ENCODE data around the gene CELF6.
"Not testable (repeated sequence)": the region's sequence is repeated elsewhere in the genome, so short reads cannot be mapped to it uniquely, and the experiment has no call there.

The CELF6 gene

DNA sequence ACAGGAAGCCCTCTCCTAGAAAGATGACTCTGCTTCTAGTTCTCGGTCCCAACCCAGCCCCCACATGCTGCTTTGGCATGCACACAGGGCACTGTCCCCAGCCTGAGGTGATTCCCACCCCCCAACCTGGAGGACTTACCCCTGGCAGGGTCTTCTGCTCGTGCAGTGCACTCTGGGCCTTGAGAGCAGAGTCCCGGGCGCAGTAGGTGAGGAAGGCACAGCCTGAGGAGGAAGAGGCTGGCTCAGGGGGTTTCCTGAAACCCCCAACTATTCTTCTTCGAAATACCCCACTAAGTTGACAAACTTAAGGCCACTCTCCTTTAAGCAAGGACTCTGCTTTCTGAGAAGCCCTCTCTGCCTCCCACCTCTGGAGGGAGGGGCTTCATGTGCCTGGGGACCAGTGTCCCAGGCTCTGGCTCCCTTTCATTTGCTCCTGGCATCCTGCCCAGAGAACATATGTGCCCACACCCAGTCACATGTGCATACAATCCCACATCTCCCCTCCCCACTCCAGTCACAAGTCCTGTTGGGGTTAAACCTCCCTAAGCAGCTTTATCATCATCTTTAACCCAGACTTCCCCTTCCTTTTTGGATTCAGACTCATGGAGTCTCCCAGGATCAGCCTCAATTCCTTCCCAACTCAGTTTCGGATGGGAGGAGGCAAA lies 4.1 kb downstream of the CELF6 start:
- no peak for DNase-seq (ENCODE audit: low read depth)

- DNase-seq (ENCODE audit: low read depth): no peak
These were observed 6.1 kb downstream of the CELF6 start for GRCh38 chr15:72313881-72314280.

DNA sequence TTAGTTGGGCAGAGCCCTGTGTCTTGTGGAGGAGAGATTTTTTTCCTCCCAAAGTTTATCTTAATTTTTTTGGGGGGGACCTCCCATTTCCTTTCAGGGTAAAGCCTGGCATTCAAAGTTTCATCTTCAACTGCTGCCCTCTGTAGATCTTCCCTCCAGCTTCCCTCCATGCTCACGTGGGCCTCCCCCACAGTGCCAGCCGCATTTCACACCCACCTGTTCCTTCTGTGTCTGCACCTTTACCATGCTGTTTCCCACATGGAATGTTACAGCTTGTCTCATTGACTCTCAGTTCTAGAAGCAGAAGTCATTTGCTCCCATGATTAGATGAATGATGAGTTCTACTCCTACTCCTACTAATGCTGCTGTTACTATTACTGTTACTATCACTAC lies 6.5 kb downstream of the CELF6 start:
- no peak for DNase-seq (ENCODE audit: low read depth)

DNA sequence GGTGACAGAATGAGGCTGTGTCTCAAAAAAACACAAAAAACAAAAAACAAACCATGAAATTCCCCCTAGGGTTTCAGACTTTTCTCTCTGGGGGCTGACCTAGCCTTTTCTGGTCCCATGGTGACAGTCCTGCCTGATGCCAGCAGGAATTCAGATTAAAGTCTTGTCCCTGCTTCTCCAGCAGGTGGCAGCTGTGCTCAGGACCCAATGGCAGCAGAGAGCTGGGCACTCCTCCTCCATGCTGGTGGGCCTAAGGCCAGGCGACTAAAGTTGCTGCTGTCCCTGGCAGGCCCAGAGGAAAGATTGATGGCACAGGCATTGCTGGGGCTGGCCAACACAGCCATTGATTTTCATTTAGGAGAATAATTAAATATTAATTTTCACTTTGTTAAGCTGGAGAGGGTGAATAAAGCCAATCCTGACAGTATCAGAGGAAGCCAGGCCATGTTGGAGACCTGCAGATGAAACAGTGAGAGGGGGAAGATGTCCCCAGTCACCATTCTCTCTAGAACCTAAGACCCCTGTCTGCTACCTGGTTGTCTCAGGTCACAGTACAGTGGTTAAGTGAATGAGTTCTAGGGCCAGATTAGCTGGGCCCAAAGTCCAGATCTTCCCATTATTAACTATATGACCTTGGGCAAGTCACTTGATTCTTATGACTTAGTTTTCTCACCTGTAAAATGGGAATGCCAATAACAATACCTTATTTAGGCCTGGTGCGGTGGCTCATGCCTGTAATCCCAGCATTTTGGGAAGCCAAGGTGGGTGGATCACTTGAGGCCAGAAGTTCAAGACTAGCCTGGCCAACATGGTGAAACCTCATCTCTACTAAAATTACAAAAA lies 7.1 kb downstream of the CELF6 start:
- DNase-seq (ENCODE audit: low read depth): peak; percentile 26

- DNase-seq (ENCODE audit: low read depth): no peak
These were observed 12.9 kb downstream of the CELF6 start for GRCh38 chr15:72307026-72307425.

DNA sequence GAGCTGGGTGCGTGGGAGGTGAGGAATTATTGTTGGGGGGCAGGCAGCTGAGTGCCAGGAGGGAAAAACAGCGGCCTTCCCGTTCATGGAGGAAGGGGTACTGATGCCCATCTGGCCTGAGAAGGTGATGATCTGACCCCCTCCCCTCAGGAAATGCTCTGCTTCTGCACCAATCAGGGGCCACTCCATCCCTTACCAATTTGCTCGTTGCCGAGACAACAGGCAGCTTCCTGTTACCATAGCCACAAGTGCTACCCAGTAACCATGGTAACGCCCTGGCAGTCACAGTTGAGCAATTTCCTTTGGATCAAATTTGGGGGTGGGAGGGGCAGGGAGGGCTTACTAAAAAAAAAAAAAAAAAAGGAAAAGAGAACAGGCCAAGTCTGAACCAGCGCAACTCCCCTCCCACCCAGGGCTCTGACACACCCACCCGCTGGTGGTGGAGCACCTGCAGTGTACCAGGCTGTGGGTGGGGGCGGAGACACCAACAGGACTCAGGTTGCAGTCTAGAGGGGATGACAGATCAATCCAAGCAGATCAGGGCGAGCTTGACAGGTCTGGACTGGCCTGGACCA lies 13.7 kb downstream of the CELF6 start:
- DNase-seq (ENCODE audit: low read depth): peak; percentile 22

GRCh38 chr15:72304596-72304995 lies 15.4 kb downstream of the CELF6 start:
- no peak for DNase-seq (ENCODE audit: low read depth)

DNA sequence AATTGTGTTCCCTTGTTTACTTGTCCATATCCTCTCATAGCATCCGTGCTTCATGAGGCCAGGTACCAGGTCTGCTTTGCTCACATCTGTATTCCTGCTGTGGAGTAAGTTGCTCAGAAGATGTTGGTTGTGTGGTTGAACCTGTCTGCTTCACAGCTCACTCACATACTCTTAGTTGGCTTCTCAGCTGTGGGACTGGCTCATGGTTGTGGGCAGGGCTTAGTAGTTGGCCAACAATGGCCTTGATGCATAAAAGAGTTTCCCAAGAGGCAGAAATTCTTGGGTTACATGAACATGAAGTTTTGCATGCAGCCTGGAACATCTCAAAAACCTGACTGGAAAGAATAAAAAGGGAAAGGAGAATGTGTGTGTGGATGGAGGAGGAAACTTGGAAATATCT lies 17.0 kb downstream of the CELF6 start:
- DNase-seq (ENCODE audit: low read depth): no peak

DNA sequence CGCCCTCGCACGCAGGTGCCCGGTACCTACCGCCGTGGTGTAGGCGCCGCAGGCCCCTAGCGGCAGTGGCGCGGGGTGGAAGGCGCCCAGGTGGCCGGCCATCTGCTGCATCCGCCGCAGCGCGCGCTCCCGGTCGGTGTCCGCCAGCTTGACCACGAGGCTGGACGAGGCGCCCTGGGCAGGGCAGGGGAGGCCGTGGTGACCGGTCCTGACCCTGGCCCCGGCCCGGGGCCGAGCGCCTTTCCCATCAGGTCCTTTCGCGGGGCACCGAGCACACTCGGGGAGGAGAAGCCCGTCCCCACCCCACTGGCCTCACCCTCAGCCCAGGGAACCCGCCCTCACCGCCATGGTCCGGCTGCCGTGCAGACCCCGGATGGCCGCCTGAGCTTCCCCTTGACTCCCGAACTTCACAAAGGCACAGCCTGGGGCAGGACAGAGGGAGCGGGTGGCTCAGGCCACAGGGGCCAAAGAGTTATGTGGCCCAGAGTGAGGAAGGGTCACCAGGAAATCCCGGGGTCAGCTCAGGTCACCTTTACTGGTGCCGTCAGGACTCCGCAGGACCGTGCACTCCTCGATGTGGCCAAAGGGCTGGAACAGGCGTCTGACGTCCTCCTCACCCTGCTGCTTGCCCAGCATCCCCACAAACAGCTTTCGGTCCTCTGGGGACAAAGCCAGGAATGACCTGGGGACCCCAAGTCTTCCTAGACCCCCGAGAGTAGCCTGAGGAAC lies 30.2 kb downstream of the CELF6 start:
- DNase-seq (ENCODE audit: low read depth): no peak

GRCh38 chr15:72288796-72289596 lies 31.0 kb downstream of the CELF6 start:
- DNase-seq (ENCODE audit: low read depth): no peak

DNA sequence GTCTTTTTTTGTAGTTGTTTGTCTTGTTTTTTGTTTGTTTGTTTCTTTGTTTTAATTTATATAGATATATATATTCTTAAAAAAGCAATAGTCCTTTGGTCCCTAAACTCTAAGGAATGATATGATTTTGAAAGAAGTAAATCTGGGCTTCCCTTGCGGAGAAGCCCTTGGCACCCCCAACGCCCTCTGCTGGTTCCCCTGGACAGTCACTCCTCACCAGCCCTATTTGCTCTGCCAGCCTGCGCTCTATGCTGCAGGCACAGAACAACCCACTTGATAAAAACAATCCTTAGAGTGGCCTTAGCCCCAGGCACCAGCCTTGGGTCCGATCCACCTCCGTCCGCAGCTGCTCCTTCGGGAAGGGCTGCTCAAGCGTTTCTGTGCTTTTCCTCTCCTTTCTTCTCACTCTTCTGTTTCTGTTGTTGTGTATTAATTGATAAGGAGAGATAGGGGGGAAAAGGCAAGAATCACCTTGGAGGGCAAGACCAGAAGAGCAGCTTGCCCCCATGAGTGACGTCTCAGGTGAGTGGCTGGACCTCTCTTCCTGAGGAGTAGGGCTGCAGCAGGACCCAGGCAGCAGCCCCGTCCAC lies 33.9 kb downstream of the CELF6 start:
- no peak for DNase-seq (ENCODE audit: low read depth)

GRCh38 chr15:72285402-72285801 lies 34.6 kb downstream of the CELF6 start:
- DNase-seq (ENCODE audit: low read depth): no peak

DNA sequence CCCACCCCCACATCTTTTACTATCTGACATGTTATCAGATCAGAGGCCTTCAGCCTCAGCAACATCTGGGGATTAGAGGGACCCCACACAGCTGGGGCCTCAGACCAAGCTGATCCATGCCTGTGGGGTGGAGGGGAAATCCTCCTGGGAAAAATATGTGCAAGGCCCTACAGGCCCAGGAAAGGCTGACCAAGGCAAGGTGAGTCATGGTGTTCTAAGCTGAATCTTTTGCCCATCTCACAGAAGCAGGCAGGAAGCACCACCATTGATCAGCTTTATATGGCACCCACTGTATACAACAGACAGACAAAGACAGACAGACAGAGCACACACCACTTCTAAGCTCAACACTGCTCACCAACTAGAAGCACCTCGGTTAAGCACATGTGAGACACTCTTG lies 35.2 kb downstream of the CELF6 start:
- no peak for DNase-seq (ENCODE audit: low read depth)

- DNase-seq (ENCODE audit: low read depth): no peak
These were observed 38.2 kb downstream of the CELF6 start for GRCh38 chr15:72281713-72282112.

DNA sequence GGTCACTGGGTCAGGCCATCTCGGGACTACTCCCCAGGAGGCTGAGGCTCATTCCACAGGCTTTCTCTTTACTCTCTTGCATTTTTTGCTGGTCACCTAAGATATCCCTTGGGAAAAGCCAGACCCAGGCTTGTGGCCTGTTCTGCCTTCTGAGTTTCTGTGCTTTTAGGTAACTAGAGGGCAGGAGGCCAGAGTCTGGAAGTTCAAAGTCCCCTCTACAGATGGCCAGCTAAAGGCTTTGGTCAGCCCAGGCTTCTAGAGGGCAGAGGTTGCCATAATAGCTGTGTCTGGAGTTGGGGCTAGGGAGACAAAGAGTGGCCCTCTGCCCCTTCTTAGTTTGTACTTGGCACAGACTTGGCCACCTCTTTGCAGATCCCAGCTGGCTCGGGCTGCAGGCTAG lies 39.2 kb downstream of the CELF6 start:
- DNase-seq (ENCODE audit: low read depth): no peak

DNA sequence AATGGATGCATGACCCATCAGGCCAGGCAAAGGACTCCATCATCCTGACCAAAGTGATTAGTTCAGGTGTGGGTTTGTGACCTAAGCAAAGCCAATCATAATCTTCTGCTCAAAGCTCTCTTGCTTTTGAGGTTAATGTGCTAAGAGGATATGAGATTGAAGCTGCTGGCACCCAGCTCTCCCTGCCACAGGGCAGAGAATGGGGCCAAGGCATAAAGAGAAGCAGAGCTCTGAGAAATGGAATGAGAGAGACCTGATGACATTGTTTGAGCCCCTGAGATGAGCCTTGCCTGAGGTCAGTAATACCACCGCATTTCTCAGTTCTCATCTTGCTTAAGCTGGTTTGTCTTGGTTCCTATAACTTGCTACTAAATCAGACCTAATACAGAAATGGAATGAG lies 41.2 kb downstream of the CELF6 start:
- no peak for DNase-seq (ENCODE audit: low read depth)

GRCh38 chr15:72276326-72276700 lies 43.6 kb downstream of the CELF6 start:
- no peak for DNase-seq (ENCODE audit: low read depth)

DNA sequence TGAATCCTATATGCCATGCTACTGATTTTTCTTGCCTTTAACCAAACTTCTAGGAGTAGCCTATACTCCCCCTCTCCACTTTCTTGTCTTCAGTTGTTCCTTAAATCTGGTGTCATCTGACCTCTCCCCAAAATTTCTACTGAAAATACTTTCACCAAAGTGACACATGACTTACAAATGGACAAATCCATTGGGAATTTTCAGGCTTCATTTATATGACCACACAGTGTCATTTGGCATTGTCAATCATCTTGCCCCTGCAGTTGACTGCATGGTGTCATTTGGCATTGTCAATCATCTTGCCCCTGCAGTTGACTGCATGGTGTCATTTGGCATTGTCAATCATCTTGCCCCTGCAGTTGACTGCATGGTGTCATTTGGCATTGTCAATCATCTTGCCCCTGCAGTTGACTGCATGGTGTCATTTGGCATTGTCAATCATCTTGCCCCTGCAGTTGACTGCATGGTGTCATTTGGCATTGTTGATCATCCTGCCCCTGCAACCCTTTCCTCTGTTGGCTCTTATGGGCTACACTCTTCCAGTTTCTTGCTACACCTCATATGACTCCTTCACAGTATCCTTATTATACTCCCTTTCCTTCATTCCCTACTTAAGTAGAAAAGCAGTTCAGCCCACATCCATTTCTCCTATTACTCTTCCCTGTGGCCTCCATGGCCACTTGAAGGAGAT lies 44.2 kb downstream of the CELF6 start:
- DNase-seq (ENCODE audit: low read depth): not testable (repeated sequence)

- DNase-seq (ENCODE audit: low read depth): no peak
These were observed 47.0 kb downstream of the CELF6 start for GRCh38 chr15:72272997-72273352.

DNA sequence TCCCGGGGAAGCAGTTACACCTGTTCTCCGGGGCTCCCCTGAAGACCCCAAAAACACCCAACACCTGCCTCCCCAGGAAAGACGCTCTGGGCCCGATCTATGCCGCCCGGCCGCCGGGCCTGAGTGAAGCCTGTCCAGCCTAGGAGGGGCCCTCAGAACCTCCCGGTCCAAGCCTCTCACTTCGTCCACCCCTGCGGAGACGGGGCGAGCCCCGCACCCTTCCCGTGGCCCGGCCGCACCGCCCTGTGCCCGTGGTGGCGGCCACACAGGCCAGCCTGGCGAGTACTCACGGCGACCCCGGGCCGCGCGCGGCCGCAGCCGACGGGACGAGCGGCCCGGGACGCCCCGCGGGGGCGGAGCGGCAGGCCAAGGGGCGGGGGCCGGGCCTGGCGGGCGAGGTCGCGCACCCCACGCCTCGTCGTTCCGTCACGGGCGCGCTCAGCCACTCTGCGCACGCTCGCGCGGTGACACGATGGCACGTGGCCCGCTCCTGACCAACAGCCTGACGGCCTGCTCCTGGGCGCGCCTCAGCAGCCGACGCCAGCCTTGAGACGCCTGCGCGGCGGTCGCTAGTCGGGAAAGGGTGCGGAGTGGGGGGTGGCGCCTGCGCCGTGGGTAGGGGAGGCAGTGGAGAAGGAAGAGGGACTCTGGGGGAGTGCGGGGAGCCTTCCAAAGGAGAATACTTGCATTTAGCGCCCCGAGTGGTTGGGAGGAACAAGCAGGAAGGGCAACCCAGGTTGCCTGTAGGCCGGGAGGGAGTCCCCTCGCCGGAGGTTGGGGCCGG lies 47.6 kb downstream of the CELF6 start, which contains the start of gene PARP6:
Gene PARP6 (minus strand): TSS at position 342 of the 784 bp plus-strand sequence. CDS start 5,077 bp downstream, outside the sequence.
- peak; percentile 99 for DNase-seq (ENCODE audit: low read depth)

All from T-helper 22 cell (primary cell).